Hepatocyte (in vitro differentiated cells): ENCODE measurements around the gene FGF7. TPM values are rescaled to one million over a fixed set of nuclear protein-coding genes. Genes with fewer than 3 reads are reported as not detected.

Source experiments
- DNase-seq: peaks from one replicate; pipeline ENCODE4 v3.0.0-alpha.2; 2016; ENCODE audit warnings: low spot score
- H2AFZ ChIP-seq: fragments of 200-600 bp; sonication (generic); 2 replicates; pipeline ENCODE4 v1.6.0; 2016; ENCODE audit warnings: antibody characterized with exemption, mild to moderate bottlenecking
- H3K27ac ChIP-seq: fragments of 200-600 bp; sonication (generic); 2 replicates; pipeline ENCODE4 v1.5.1; 2016; ENCODE audit warnings: mild to moderate bottlenecking
- H3K27me3 ChIP-seq: fragments of 200-600 bp; sonication (generic); 2 replicates; pipeline ENCODE4 v1.6.1; 2016
- H3K36me3 ChIP-seq: fragments of 200-600 bp; sonication (generic); replicated peaks from 2 replicates; pipeline ENCODE4 v1.5.1; 2016; ENCODE audit warnings: low read depth; ENCODE audit not compliant: insufficient read depth
- H3K4me1 ChIP-seq: fragments of 200-600 bp; sonication (generic); 2 replicates; pipeline ENCODE4 v1.5.1; 2016; ENCODE audit warnings: mild to moderate bottlenecking, moderate library complexity; ENCODE audit not compliant: insufficient read depth
- H3K4me2 ChIP-seq: fragments of 200-600 bp; sonication (generic); 2 replicates; pipeline ENCODE4 v1.6.0; 2016
- H3K4me3 ChIP-seq: fragments of 200-600 bp; sonication (generic); 2 replicates; pipeline ENCODE4 v1.5.1; 2016; ENCODE audit warnings: mild to moderate bottlenecking
- H3K79me2 ChIP-seq: fragments of 200-600 bp; sonication (generic); 2 replicates; pipeline ENCODE4 v1.6.0; 2017; ENCODE audit warnings: mild to moderate bottlenecking
- H3K9me2 ChIP-seq: fragments of 200-600 bp; sonication (generic); replicated peaks from 2 replicates; pipeline ENCODE4 v1.6.0; 2017; ENCODE audit warnings: mild to moderate bottlenecking; ENCODE audit not compliant: insufficient read depth
- H3K9me3 ChIP-seq: fragments of 200-600 bp; sonication (generic); 2 replicates; pipeline ENCODE4 v1.5.1; 2016; ENCODE audit warnings: low read depth, mild to moderate bottlenecking
- H4K20me1 ChIP-seq: fragments of 200-600 bp; sonication (generic); 2 replicates; pipeline ENCODE4 v1.6.0; 2016; ENCODE audit warnings: mild to moderate bottlenecking; ENCODE audit not compliant: insufficient read depth, poor library complexity, severe bottlenecking
- CTCF ChIP-seq: fragments of 200-600 bp; sonication (generic); IDR thresholded peaks from 2 replicates; pipeline ENCODE4 v1.5.1; 2016; ENCODE audit warnings: antibody characterized with exemption, mild to moderate bottlenecking; ENCODE audit not compliant: poor library complexity
- EZH2 ChIP-seq: fragments of 200-600 bp; sonication (generic); IDR thresholded peaks from 2 replicates; pipeline ENCODE4 v1.6.1; 2016; ENCODE audit warnings: antibody characterized with exemption, mild to moderate bottlenecking, borderline replicate concordance
- EZH2phosphoT487 ChIP-seq: fragments of 200-600 bp; sonication (generic); IDR thresholded peaks from one replicate; pipeline ENCODE4 v1.6.1; 2018; ENCODE audit warnings: antibody characterized with exemption, mild to moderate bottlenecking, low read depth, moderate library complexity; ENCODE audit not compliant: unreplicated experiment, severe bottlenecking
- WGBS: methylation state at CpG from one replicate; pipeline ENCODE4 v1.1.6; 2016; ENCODE audit warnings: low lambda C conversion rate; ENCODE audit errors: missing lambda C conversion rate; 5-methylcytosine and 5-hydroxymethylcytosine counted together
- polyA plus RNA-seq: library from polyadenylated mRNA; unstranded; fragments of >200 nt; fragmentation: Nextera tagmentation; extraction: Ambion mirVana; gene quantifications from 2 replicates; pipeline ENCODE4 v1.2.1, GENCODE V29; 2016
- total RNA-seq: library from RNA; depleted of rRNA; stranded (reverse); fragments of >200 nt; gene quantifications from 2 replicates; pipeline ENCODE4 v1.2.3, GENCODE V29; 2014

The FGF7 gene
- total and polyA plus RNA-seq, 2 experiments from 2014 or later, result 11.2 to 18.9 TPM

DNA sequence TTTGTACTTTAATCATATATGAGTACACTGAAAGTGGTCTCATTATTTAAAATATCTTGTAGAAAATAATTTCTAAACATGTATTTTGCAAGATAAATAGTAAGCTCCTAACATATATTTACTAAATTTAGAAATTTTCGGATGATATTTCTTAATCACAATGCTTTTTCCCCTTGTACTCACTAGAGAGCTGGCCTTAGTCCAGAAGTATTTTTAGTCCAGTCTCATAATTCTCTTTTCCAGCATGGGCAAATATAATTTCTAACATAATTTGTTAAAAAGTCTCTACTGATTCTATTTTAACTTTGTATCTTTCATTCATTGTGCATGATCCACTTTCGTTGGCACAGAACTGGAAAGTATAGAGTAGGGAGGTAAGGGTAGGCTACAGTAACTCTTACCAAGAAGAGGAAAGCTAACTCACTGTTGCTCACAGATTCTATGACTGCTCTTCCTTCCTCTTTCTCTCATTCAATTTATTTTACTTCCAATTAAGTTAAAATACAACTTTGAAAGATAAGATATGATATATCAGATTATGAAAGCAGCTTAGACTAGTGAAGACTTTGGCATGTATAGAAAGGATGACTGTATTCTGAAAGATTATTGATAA lies 39.3 kb downstream of the FGF7 start:
- Histone ChIP-seq H2AFZ (no peak overlapping the region), H3K36me3 (no peaks in the 10 kb centered on the region), H3K79me2 (no peaks in the 10 kb centered on the region), H3K27ac (no peak overlapping the region), H3K9me3 (no peaks in the 10 kb centered on the region), H3K4me1 (no peaks in the 10 kb centered on the region), H3K4me2 (no peak overlapping the region), H3K4me3 (no peak overlapping the region), H3K27me3 (no peaks in the 10 kb centered on the region), H4K20me1 (no peaks in the 10 kb centered on the region), H3K9me2 (no peaks in the 10 kb centered on the region)
- TF ChIP-seq CTCF, result no peak
- TF ChIP-seq EZH2phosphoT487, result no peak
- TF ChIP-seq EZH2, result no peak
- 94% methylated on average over 2 of the region's 2 CpGs for WGBS
- DNase-seq, result no peak

DNA sequence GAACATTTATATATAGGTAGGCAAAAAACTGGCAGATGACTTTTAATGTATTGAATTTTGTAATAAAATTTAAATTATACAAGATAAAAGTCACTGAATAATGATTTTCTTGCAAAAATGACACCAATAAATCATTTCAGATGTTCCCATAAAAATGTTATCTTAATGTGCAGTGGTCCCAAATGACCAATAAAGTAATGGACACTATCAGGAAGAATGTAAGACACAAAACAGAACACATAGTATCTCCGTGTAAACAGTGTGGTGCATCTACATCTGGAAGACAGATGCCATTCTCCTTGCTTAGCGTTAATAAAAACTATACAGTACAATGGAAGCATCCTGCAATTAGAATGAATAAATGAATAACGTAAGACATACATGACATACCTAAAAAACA lies 41.5 kb downstream of the FGF7 start:
- Histone ChIP-seq H2AFZ (no peak overlapping the region), H3K27me3 (no peaks in the 10 kb centered on the region), H3K4me3 (no peak overlapping the region), H3K4me1 (no peaks in the 10 kb centered on the region), H3K79me2 (no peaks in the 10 kb centered on the region), H3K9me2 (no peaks in the 10 kb centered on the region), H3K27ac (no peak overlapping the region), H3K9me3 (no peaks in the 10 kb centered on the region), H3K36me3 (no peaks in the 10 kb centered on the region), H4K20me1 (no peaks in the 10 kb centered on the region), H3K4me2 (no peak overlapping the region)
- WGBS, result 52% methylated on average over 3 of the region's 3 CpGs
- no peak for TF ChIP-seq CTCF
- no peak for TF ChIP-seq EZH2
- TF ChIP-seq EZH2phosphoT487, result no peak
- no peak for DNase-seq

- Histone ChIP-seq H3K4me2 (peak overlapping the region; percentile 52), H2AFZ (no peak overlapping the region), H3K4me3 (no peak overlapping the region), H3K9me3 (no peaks in the 10 kb centered on the region), H4K20me1 (no peaks in the 10 kb centered on the region), H3K36me3 (no peaks in the 10 kb centered on the region), H3K9me2 (no peaks in the 10 kb centered on the region), H3K27ac (no peak overlapping the region), H3K4me1 (no peaks in the 10 kb centered on the region), H3K27me3 (no peaks in the 10 kb centered on the region), H3K79me2 (no peaks in the 10 kb centered on the region)
- WGBS, result 96% methylated on average over 1 of the region's 1 CpG
- TF ChIP-seq EZH2 (no peak), EZH2phosphoT487 (no peak), CTCF (no peak)
- DNase-seq, result no peak
Observed at GRCh38 chr15:49466119-49466518, 43.1 kb downstream of the FGF7 start.
